Esophagus muscularis mucosa (tissue), 4 donors: ENCODE data around the gene MDM2. TPM values are rescaled to one million over a fixed set of nuclear protein-coding genes. Genes with fewer than 3 reads are reported as not detected.

Experiments
- DNase-seq: peaks from one replicate; pipeline ENCODE4 v3.0.0-alpha.2; 2017; ENCODE audit errors: extremely low spot score
- H3K27ac ChIP-seq, 4 donors: fragments of 200-600 bp; sonication (generic); replicated peaks in 1 of 4; 1 replicate in 3 of 4; 2 replicates in 1 of 4; pipeline ENCODE4 v1.5.1; 2016 to 2019; ENCODE audit warnings: mild to moderate bottlenecking in 1 of 4
- H3K27me3 ChIP-seq, 4 donors: fragments of 200-600 bp; sonication (generic); one replicate each; pipeline versions ENCODE4 v1.5.1 to v1.6.0; 2016 to 2019
- H3K36me3 ChIP-seq, 4 donors: fragments of 200-600 bp; sonication (generic); one replicate each; pipeline ENCODE4 v1.5.1; 2016 to 2019
- H3K4me1 ChIP-seq, 4 donors: fragments of 200-600 bp; sonication (generic); one replicate each; pipeline ENCODE4 v1.5.1; 2016 to 2019
- H3K4me3 ChIP-seq, 4 donors: fragments of 200-600 bp; sonication (generic); 1 replicate in 2 of 4; 2 replicates in 2 of 4; pipeline ENCODE4 v1.5.1; 2016 to 2019; ENCODE audit warnings: mild to moderate bottlenecking in 4 of 4, moderate library complexity in 1 of 4
- H3K9me3 ChIP-seq, 4 donors: fragments of 200-600 bp; sonication (generic); 1 replicate in 3 of 4; 2 replicates in 1 of 4; pipeline ENCODE4 v1.5.1; 2016 to 2019
- EP300 ChIP-seq: sonication (generic); formaldehyde crosslinking; IDR thresholded peaks from one replicate; pipeline ENCODE4 v1.6.1; 2017; ENCODE audit warnings: antibody characterized with exemption
- POLR2A ChIP-seq: fragments of 450-650 bp; IDR thresholded peaks from one replicate; pipeline ENCODE4 v1.6.1; 2017; ENCODE audit warnings: antibody characterized with exemption, moderate library complexity, mild to moderate bottlenecking, low read depth
- POLR2AphosphoS5 ChIP-seq, 2 donors: sonication (generic); formaldehyde crosslinking; IDR thresholded peaks; one replicate each; pipeline ENCODE4 v1.6.1; 2017; ENCODE audit warnings: antibody characterized with exemption in 2 of 2
- WGBS: methylation state at CpG from one replicate; pipeline ENCODE4 v1.1.5; 2018; 5-methylcytosine and 5-hydroxymethylcytosine counted together
- intact Hi-C: fragments of 100-400 bp; cut with DNase I; formaldehyde crosslinking; loops from one replicate; pipeline ENCODE4 v1.15.1; 2023
- total RNA-seq, 4 donors: library from RNA; depleted of rRNA; stranded (reverse); fragments of >200 nt; gene quantifications; one replicate each; pipeline versions ENCODE4 v1.1.0 to v1.2.1, GENCODE V29; 2016
- TF ChIP-seq, protein P1 (sequence below), 3 experiments: fragments of 200-600 bp in 2 of 3; fragments of 450-650 bp in 1 of 3; sonication (generic) in 2 of 3; IDR thresholded peaks; one replicate each; pipeline ENCODE4 v1.5.1; 2017 to 2019; ENCODE audit warnings: antibody characterized with exemption in 3 of 3, mild to moderate bottlenecking in 2 of 3, moderate library complexity in 1 of 3

Gene MDM2
- total RNA-seq, 4 donors from 2014 or later = 33.3 to 47.2 (median 40.0) TPM

DNA sequence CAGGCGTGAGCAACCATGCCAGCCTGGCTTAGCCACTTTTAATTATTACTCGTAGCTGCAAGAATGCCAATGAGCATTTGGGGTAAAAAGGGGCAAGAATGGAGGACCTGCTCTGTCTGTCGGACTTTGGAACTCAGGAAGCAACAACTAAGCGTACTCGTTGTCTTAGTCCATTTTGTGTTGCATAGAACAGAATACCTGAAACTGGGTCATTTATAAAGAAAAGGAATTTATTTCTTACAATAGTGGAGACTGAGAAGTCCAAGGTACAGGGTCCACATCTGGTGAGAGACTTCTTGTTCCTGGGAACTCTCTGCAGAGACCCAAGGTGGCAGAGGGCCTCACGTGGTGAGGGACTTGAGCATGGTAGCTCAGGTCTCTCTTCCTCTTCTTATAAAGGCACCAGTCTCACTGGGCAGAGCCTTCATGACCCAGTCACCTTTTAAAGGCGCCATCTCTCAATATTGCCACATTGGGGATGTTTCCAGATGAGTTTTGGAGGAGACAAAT is 32.8 kb upstream of the MDM2 start:
- no peak for TF ChIP-seq POLR2AphosphoS5 (IDR thresholded peaks at IDR 0.05)
- TF ChIP-seq EP300 = no peak
- TF ChIP-seq, protein P1, sequence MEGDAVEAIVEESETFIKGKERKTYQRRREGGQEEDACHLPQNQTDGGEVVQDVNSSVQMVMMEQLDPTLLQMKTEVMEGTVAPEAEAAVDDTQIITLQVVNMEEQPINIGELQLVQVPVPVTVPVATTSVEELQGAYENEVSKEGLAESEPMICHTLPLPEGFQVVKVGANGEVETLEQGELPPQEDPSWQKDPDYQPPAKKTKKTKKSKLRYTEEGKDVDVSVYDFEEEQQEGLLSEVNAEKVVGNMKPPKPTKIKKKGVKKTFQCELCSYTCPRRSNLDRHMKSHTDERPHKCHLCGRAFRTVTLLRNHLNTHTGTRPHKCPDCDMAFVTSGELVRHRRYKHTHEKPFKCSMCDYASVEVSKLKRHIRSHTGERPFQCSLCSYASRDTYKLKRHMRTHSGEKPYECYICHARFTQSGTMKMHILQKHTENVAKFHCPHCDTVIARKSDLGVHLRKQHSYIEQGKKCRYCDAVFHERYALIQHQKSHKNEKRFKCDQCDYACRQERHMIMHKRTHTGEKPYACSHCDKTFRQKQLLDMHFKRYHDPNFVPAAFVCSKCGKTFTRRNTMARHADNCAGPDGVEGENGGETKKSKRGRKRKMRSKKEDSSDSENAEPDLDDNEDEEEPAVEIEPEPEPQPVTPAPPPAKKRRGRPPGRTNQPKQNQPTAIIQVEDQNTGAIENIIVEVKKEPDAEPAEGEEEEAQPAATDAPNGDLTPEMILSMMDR (IDR thresholded peaks at IDR 0.05) = no peak
- TF ChIP-seq POLR2A = no peak
- DNase-seq = no peak
- 98% methylated on average over 7 of the region's 7 CpGs for WGBS
- Histone ChIP-seq H3K36me3 (no peaks in the 10 kb centered on the region), H3K27me3 (no peaks in the 10 kb centered on the region), H3K27ac (no peak overlapping the region), H3K9me3 (no peaks in the 10 kb centered on the region), H3K4me3 (no peak overlapping the region), H3K4me1 (no peaks in the 10 kb centered on the region)
- intact Hi-C loops = no loop called here

DNA sequence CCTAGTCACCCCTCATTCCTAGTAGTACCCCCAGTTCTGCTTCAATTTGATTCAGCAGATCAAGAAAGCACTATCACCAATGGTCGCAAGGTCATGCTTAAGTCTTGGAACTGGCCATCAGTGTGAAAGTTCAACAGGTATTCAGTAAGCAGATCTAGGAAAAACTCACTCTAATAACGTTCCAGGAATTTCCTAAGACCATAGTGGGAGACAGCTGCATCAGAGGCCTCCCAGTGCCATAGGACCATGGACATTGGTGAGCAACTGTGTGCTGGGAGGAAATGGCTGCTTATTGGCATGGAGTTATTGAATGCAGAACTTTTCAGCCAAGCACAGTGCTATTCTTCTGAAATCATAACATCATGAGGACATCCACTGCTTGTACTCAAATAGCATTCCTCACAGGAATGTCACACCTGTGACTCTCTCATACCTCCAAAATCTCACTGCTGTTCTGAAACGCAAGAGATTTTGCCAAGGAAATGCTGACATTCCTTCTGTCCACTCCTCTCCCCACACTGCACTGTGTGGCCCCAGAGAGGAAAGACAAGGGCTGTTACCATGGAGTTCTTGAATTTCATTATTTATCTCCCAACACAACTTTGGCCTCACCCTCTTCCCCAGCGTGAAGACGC is 30.9 kb upstream of the MDM2 start:
- 69% methylated on average over 5 of the region's 5 CpGs for WGBS
- TF ChIP-seq EP300 (no peak), POLR2AphosphoS5 (IDR thresholded peaks at IDR 0.05) (no peak), POLR2A (no peak)
- TF ChIP-seq, protein P1 (IDR thresholded peaks at IDR 0.05) = no peak

DNA sequence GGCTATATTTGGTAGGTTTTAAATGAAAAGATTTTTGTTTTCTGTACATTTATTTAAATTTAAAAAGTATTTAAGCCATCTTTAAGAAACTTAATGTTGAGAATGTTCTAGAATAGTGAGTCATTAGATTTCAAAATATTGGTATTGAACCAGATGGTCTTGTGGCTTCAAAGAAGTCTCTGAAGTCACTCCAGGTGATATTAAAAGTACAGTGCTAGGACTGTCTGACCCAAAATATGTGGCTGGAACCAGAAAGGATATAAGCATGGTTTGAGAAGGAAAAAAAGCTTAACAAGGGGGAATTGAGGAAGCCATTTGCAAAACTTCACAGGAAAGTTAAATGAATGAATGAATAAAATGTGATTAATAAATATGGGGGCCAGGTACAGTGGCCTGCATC is 28.7 kb upstream of the MDM2 start:
- intact Hi-C loops = no loop called here
- no peaks in the 10 kb centered on the region for H3K27me3 ChIP-seq
- H3K27ac ChIP-seq = no peak overlapping the region
- DNase-seq = no peak
- H3K4me3 ChIP-seq = no peak overlapping the region
- no peaks in the 10 kb centered on the region for H3K4me1 ChIP-seq
- no peaks in the 10 kb centered on the region for H3K9me3 ChIP-seq
- no peaks in the 10 kb centered on the region for H3K36me3 ChIP-seq
- TF ChIP-seq, protein P1 (IDR thresholded peaks at IDR 0.05) = no peak
- TF ChIP-seq POLR2A = no peak
- no peak for TF ChIP-seq EP300
- TF ChIP-seq POLR2AphosphoS5 (IDR thresholded peaks at IDR 0.05) = no peak

More for the DNA sequence above, 30.9 kb upstream of the MDM2 start:
- no peaks in the 10 kb centered on the region for H3K4me1 ChIP-seq
- intact Hi-C loops = no loop called here
- H3K36me3 ChIP-seq = no peaks in the 10 kb centered on the region
- DNase-seq = no peak
- H3K27me3 ChIP-seq = no peaks in the 10 kb centered on the region
- no peak overlapping the region for H3K27ac ChIP-seq
- no peak overlapping the region for H3K4me3 ChIP-seq
- no peaks in the 10 kb centered on the region for H3K9me3 ChIP-seq

DNA sequence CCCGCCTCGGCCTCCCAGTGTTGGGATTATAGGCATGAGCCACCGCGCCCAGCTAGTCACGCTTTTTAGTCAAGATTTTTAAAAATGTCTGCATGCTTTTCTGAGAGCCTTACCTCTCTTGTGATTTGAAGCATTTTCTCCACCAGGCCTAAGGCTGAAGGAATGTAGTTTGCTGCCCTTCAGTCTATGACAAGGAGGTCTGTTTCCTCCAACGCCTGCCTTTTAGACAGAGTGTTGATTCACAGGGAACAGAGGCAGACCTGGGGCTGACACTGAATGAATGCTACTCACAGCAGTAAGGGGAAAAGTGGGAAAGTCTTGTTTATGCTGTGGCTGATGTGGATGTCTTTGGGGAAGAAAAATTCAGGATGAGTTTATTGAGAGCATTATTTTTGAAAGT is 27.2 kb upstream of the MDM2 start:
- no peaks in the 10 kb centered on the region for H3K36me3 ChIP-seq
- DNase-seq = no peak
- H3K27me3 ChIP-seq = no peaks in the 10 kb centered on the region
- intact Hi-C loops = no loop called here
- 90% methylated on average over 6 of the region's 6 CpGs for WGBS
- H3K4me1 ChIP-seq = no peaks in the 10 kb centered on the region
- no peaks in the 10 kb centered on the region for H3K9me3 ChIP-seq
- no peak for TF ChIP-seq POLR2AphosphoS5 (IDR thresholded peaks at IDR 0.05)
- no peak for TF ChIP-seq EP300
- TF ChIP-seq, protein P1 (IDR thresholded peaks at IDR 0.05) = no peak
- TF ChIP-seq POLR2A = no peak
- H3K27ac ChIP-seq = no peak overlapping the region
- H3K4me3 ChIP-seq = no peak overlapping the region

DNA sequence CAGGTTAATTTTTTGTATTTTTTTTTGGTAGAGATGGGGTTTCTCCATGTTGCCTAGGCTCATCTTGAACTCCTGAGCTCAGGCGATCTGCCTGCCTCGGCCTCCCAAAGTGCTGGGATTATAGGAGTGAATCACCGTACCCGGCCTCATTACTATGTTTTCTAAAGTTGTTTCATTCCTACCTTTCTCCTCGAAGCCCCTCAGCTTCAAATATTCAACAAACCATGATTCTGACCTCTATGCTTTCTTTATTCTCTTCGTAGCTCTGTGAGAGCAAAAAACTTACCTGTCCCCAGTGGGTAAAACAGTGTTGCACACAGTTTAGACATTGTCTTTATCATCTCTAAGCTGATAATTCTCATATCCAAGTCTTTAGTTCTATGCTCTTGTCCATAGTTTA is 26.2 kb upstream of the MDM2 start:
- Histone ChIP-seq H3K27ac (no peak overlapping the region), H3K9me3 (no peaks in the 10 kb centered on the region), H3K27me3 (no peaks in the 10 kb centered on the region), H3K4me3 (no peak overlapping the region), H3K36me3 (no peaks in the 10 kb centered on the region), H3K4me1 (peaks cover 0 to 7% (median 3%) of the 10 kb centered on the region in 4 donors)
- no peak for DNase-seq
- TF ChIP-seq EP300 (no peak), POLR2AphosphoS5 (IDR thresholded peaks at IDR 0.05) (no peak), POLR2A (no peak)
- TF ChIP-seq, protein P1 (IDR thresholded peaks at IDR 0.05) = no peak
- intact Hi-C loops = no loop called here
- 95% methylated on average over 6 of the region's 6 CpGs for WGBS
